HEK293T (cell line): ENCODE data around the gene MECP2.

ENCODE experiments used
- CTCF ChIA-PET: fragments of 350-600 bp; formaldehyde crosslinking; extraction: SDS; loops from one replicate; lab custom pipeline; 2021; ENCODE audit warnings: antibody characterized with exemption, inconsistent platforms; lab: Yijun Ruan, JAX
- POLR2A ChIA-PET: fragments of 350-600 bp; formaldehyde crosslinking; extraction: SDS; loops from one replicate; lab custom pipeline; 2020; ENCODE audit warnings: antibody characterized with exemption, inconsistent platforms; lab: Yijun Ruan, JAX
- DNase-seq: peaks from one replicate; pipeline ENCODE4 v3.0.0; 2012; ENCODE audit warnings: mixed read lengths; ENCODE audit errors: extremely low spot score
- ARNT ChIP-seq: fragments of 450-650 bp; IDR thresholded peaks from 2 replicates; pipeline ENCODE4 v1.6.1; 2017; ENCODE audit warnings: mild to moderate bottlenecking
- BHLHE40 ChIP-seq: fragments of 450-650 bp; IDR thresholded peaks from 2 replicates; pipeline ENCODE4 v1.6.1; 2016; ENCODE audit warnings: mild to moderate bottlenecking, moderate library complexity, borderline replicate concordance
- CTBP1 ChIP-seq: fragments of 450-650 bp; IDR thresholded peaks from 2 replicates; pipeline ENCODE4 v1.6.1; 2016; ENCODE audit warnings: borderline replicate concordance
- ELF4 ChIP-seq: fragments of 450-650 bp; IDR thresholded peaks from 2 replicates; pipeline ENCODE4 v1.6.1; 2017; ENCODE audit warnings: antibody characterized with exemption
- FOXA1 ChIP-seq: fragments of 450-650 bp; IDR thresholded peaks from 2 replicates; pipeline ENCODE4 v1.6.1; 2016; ENCODE audit warnings: mild to moderate bottlenecking
- FOXK2 ChIP-seq: fragments of 450-650 bp; IDR thresholded peaks from 2 replicates; pipeline ENCODE4 v1.6.1; 2016; ENCODE audit warnings: mild to moderate bottlenecking
- FOXM1 ChIP-seq: fragments of 450-650 bp; IDR thresholded peaks from 2 replicates; pipeline ENCODE4 v1.6.1; 2017; ENCODE audit warnings: mild to moderate bottlenecking, borderline replicate concordance
- HDGF ChIP-seq: fragments of 450-650 bp; IDR thresholded peaks from 2 replicates; pipeline ENCODE4 v1.6.1; 2017; ENCODE audit warnings: antibody characterized with exemption, borderline replicate concordance
- L3MBTL2 ChIP-seq: fragments of 450-650 bp; conservative IDR thresholded peaks from 2 replicates; pipeline ENCODE4 v1.6.1; 2016; ENCODE audit warnings: mild to moderate bottlenecking
- LEF1 ChIP-seq: fragments of 450-650 bp; IDR thresholded peaks from 2 replicates; pipeline ENCODE4 v1.6.1; 2017; ENCODE audit warnings: mild to moderate bottlenecking, borderline replicate concordance
- NFRKB ChIP-seq: fragments of 450-650 bp; IDR thresholded peaks from 2 replicates; pipeline ENCODE4 v1.6.1; 2016; ENCODE audit warnings: mild to moderate bottlenecking, moderate library complexity
- PKNOX1 ChIP-seq: fragments of 450-650 bp; IDR thresholded peaks from 2 replicates; pipeline ENCODE4 v1.6.1; 2016
- SP1 ChIP-seq: fragments of 450-650 bp; IDR thresholded peaks from 2 replicates; pipeline ENCODE4 v1.6.1; 2017
- SUZ12 ChIP-seq: fragments of 450-650 bp; IDR thresholded peaks from 2 replicates; pipeline ENCODE4 v1.6.1; 2016; ENCODE audit warnings: mild to moderate bottlenecking
- TARDBP ChIP-seq: fragments of 450-650 bp; IDR thresholded peaks from 2 replicates; pipeline ENCODE4 v1.6.1; 2016
- ZNF384 ChIP-seq: fragments of 450-650 bp; IDR thresholded peaks from 2 replicates; pipeline ENCODE4 v1.6.1; 2016

MECP2 gene

GRCh38 chrX:154125391-154126040 lies 28.0 kb upstream of the MECP2 start:
- ChIA-PET CTCF (no interaction called here), POLR2A (no interaction called here)
- TF ChIP-seq LEF1: no peak
- TF ChIP-seq BHLHE40: no peak
- TF ChIP-seq CTBP1: no peak
- TF ChIP-seq PKNOX1: no peak
- no peak for TF ChIP-seq ARNT
- TF ChIP-seq L3MBTL2: no peak
- TF ChIP-seq SUZ12: no peak
- TF ChIP-seq FOXM1: no peak
- no peak for TF ChIP-seq NFRKB
- TF ChIP-seq FOXA1: no peak
- no peak for TF ChIP-seq ZNF384
- no peak for TF ChIP-seq FOXK2
- TF ChIP-seq ELF4: no peak
- no peak for TF ChIP-seq TARDBP
- no peak for TF ChIP-seq HDGF
- TF ChIP-seq SP1: no peak
- no peak for DNase-seq

- no peak for TF ChIP-seq LEF1
- POLR2A ChIA-PET: no interaction called here
- DNase-seq: no peak
- CTCF ChIA-PET: no interaction called here
These were observed 26.0 kb upstream of the MECP2 start for GRCh38 chrX:154123241-154124219.

- TF ChIP-seq FOXA1 (no peak), SUZ12 (no peak), ARNT (no peak), CTBP1 (no peak), L3MBTL2 (no peak), FOXK2 (no peak), FOXM1 (no peak), ZNF384 (no peak), NFRKB (no peak), PKNOX1 (no peak), BHLHE40 (no peak), LEF1 (no peak), TARDBP (no peak), SP1 (no peak), HDGF (no peak), ELF4 (no peak)
- POLR2A ChIA-PET: interaction anchor here (0.8 kb wide), 1 partner anchor 9 kb away, joined by 3 read pairs; no protein-coding TSS in a partner anchor
- CTCF ChIA-PET: no interaction called here
- DNase-seq: no peak
These were observed 24.4 kb upstream of the MECP2 start for GRCh38 chrX:154121961-154122360.

GRCh38 chrX:154121207-154121606 lies 23.7 kb upstream of the MECP2 start:
- TF ChIP-seq BHLHE40: no peak
- no peak for TF ChIP-seq ELF4
- TF ChIP-seq HDGF: no peak
- no peak for TF ChIP-seq TARDBP
- TF ChIP-seq ZNF384: no peak
- no peak for TF ChIP-seq PKNOX1
- TF ChIP-seq FOXK2: no peak
- TF ChIP-seq FOXM1: no peak
- TF ChIP-seq LEF1: no peak
- no peak for TF ChIP-seq NFRKB
- no peak for TF ChIP-seq L3MBTL2
- no peak for TF ChIP-seq FOXA1
- TF ChIP-seq CTBP1: no peak
- TF ChIP-seq SP1: no peak
- no peak for TF ChIP-seq ARNT
- no peak for TF ChIP-seq SUZ12
- ChIA-PET POLR2A (no interaction called here), CTCF (no interaction called here)
- DNase-seq: no peak

- ChIA-PET POLR2A (no interaction called here), CTCF (no interaction called here)
- TF ChIP-seq PKNOX1 (peak; percentile 48), LEF1 (no peak)
- no peak for DNase-seq
These were observed 23.1 kb upstream of the MECP2 start for GRCh38 chrX:154120567-154120966.
